GM19438 (cell line): ENCODE measurements around the gene REG3G.
"Not testable (repeated sequence)": the region's sequence is repeated elsewhere in the genome, so short reads cannot be mapped to it uniquely, and the experiment has no call there.

ENCODE experiments used
- ATAC-seq: cut with Tn5 transposase; IDR thresholded peaks from one replicate; pipeline ENCODE4 v1.9.1; 2021; ENCODE audit warnings: low read depth; ENCODE audit not compliant: unreplicated experiment

Gene REG3G

DNA sequence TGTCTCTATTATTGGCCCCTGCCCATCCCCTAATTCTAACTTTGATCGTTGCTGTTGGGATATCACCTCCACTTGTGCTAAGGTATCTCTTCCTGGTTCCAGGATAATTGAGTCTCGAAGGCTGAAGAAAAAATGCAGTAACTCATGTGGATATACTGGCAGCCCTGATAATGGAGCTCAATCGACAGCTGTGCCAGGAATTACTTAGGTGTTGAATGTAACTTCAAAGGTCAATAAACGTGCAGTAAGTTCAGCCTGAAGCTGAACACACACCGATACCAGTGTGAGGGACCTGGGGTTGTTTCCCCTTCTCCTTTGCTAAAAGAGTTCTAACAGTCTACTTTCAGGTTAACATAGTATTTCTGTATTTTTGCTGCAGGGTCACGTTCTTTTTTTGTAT is 11.9 kb upstream of the REG3G start:
- no peak for ATAC-seq

GRCh38 chr2:79016342-79016741 is 9.2 kb upstream of the REG3G start:
- no peak for ATAC-seq

GRCh38 chr2:79026061-79026460 is 559 bp downstream of the REG3G start:
- ATAC-seq = no peak

DNA sequence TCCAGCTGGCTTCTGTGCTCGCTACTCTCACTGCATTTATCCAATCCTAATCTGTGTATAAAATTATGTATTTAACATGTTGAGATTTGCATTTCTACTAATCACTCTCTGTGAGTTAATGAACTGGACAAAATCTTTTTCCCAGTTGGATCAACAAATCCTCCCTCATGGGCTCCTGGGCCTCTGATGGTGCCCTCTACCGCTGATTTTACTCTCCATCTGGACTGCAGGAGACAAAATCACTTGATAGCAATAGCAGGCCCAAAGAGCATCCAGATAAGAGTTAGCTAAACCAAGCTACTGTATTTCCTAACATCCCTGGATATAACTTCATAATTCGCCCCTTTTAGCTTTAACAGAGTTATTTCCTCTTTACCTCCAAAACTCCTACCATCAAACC is 14.4 kb downstream of the REG3G start:
- no peak for ATAC-seq

- ATAC-seq = no peak
These were observed 15.5 kb downstream of the REG3G start for GRCh38 chr2:79041032-79041448.

DNA sequence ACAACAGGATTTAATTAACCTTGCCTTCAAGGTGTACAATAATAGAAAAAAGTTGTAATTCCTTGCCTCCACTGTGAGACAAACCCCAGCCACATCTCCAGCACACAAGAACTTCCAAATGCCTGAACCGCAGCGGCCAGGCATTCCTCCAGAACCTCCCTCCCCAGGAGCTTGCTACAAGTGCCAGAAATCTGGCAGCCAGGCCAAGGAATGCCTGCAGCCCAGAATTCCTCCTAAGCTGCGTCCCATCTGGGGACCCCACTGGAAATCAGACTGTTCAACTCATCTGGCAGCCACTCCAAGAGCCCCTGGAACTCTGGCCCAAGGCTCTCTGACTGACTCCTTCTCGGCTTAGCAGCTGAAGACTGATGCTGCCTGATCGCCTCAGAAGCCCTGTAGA is 28.0 kb downstream of the REG3G start:
- ATAC-seq = not testable (repeated sequence)

GRCh38 chr2:79054769-79055168 is 29.3 kb downstream of the REG3G start:
- ATAC-seq = not testable (repeated sequence)

DNA sequence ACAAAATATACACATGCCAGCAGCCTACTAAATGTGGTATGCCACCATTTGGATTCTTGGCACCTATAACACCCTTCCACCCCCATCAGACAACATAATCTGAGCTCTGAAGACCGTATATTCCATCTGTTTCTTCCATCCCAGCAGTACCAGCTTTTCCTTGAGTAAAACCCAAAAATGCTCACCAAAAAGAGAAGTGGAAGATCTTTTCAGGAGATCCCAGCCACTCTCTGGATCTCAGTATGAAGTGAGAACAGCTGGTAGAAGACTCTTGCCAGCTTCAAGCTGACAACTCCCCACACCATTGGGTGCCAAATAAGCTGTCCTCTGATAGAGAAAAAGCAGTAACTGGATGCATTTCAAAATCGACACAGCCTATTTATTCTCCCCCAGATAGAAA is 39.7 kb downstream of the REG3G start:
- no peak for ATAC-seq

DNA sequence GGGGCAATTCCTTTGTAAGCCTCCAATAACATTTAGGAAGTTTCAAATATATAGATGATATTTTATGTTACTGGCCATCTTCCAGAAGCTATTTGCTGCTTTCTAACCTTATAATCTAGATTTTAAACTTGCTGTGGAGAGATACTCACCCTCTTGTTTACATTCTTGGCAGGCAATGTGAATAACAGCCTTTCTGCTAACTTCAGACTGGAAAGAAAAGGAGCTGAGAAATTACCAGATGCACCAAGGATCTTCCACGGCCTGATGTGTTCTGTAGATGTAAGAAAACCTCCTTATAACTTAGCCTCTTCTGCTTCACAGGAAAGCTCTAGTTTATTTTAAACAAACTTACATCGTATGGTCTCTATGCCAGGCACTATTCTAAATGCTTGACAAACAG is 45.6 kb downstream of the REG3G start:
- no peak for ATAC-seq
